NB4 (cell line): ENCODE results near the gene SERPINB8.

ENCODE experiments used
- CTCF ChIP-seq: IDR thresholded peaks from one replicate; pipeline ENCODE4 v1.5.1; 2012; ENCODE audit warnings: low read depth, low read length
- MAX ChIP-seq: IDR thresholded peaks from 2 replicates; pipeline ENCODE4 v1.6.1; 2011; ENCODE audit warnings: low read depth, low read length
- POLR2A ChIP-seq: IDR thresholded peaks from 2 replicates; pipeline ENCODE4 v1.6.1; 2011; ENCODE audit warnings: mild to moderate bottlenecking; ENCODE audit not compliant: insufficient read length; ENCODE audit errors: extremely low read depth

GRCh38 chr18:63928331-63928730 lies 41.5 kb upstream of the SERPINB8 start:
- TF ChIP-seq MAX (no peak), POLR2A (no peak), CTCF (no peak)
